Dermis microvascular lymphatic vessel endothelial cell (primary cell): ENCODE results near the gene LIPI. TPM values are rescaled to one million over a fixed set of nuclear protein-coding genes. Genes with fewer than 3 reads are reported as not detected.
"Not testable (repeated sequence)": the region's sequence is repeated elsewhere in the genome, so short reads cannot be mapped to it uniquely, and the experiment has no call there.

Experiments
- DNase-seq, 2 donors: peaks; one replicate each; pipeline versions ENCODE4 v3.0.0 to v3.0.0-alpha.2; 2010; ENCODE audit warnings: low read depth in 2 of 2
- total RNA-seq: library from RNA; depleted of rRNA; stranded (reverse); fragments of >200 nt; gene quantifications from 2 replicates; pipeline ENCODE4 v1.2.1, GENCODE V29; 2014

LIPI gene
- total RNA-seq, 1 donor from 2014 or later = not detected

DNA sequence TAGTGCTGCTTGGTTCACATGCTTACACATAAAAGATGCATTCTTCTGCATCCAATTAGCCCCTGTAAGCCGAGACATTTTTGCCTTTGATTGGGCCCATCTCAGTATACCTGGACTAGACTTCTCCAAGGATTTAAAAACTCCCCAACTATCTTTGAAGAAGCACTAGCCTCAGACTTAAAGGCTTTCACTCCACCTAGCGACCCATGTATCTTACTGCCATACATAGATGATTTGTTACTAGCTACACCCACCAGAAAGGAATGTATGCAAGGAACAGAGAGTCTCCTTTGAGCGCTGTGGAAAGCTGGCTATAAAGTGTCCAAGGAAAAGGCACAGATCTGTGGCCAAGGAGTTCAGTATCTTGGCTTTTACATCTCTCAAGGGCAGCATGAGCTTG lies 91.7 kb downstream of the LIPI start:
- no peak for DNase-seq

DNA sequence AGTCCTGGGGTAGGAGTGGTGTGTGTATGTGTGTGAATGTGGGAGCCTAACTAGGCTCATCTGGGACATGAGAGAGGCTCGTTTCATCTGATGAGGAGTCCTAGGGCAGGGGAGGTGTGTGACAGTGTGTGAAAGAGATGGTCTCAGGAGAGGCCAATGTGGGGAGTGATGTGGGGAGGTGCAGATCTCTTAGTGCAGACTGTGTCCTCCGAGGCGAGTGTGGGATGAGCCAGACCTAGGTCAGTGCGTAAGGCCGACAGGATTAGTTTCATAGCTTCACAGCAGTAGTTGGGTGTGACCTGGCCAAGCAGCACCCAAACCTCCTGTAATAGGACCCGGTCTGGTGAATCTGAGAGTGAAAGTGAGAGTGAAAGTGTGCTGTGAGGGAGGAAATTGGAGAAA lies 94.7 kb downstream of the LIPI start:
- DNase-seq = no peak

GRCh38 chr21:14115646-14116045 lies 95.1 kb downstream of the LIPI start:
- no peak for DNase-seq

DNA sequence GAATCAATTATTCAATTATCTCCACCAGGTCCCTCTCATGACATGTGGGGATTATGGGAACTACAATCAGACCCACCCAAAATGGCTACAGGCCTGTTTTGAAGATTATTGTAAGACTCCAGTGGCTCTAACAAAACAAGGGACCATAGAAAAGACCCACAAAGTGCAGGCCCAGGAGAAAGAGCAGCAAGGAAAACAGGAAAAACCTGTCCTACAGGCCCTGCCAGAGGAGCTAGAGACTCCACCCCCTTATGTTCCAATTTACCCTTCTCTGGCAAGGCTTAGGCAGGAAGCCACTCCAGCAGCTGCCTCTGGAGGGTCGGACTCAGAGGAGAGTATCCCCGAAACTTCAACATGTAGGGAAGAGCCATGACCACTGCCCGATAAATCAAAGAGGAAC lies 96.5 kb downstream of the LIPI start:
- DNase-seq = no peak

DNA sequence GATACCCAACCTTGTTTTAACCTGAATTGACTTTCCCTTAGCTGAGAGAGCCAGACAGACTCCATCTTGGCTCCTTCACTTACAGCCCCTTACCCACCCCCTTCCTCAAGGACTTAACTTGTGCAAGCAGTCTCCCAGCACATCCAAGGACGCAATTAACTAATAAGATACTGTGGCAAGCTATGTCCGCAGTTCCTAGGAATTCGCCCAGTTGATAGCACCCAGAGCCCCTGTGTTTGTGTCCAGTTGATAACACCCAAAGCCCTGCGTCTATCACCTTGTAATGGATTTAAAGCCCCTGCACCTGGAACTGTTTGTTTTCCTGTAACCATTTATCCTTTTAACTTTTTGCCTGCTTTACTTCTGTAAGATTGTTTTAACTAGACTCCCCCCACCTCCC lies 106.2 kb downstream of the LIPI start:
- DNase-seq = not testable (repeated sequence)

DNA sequence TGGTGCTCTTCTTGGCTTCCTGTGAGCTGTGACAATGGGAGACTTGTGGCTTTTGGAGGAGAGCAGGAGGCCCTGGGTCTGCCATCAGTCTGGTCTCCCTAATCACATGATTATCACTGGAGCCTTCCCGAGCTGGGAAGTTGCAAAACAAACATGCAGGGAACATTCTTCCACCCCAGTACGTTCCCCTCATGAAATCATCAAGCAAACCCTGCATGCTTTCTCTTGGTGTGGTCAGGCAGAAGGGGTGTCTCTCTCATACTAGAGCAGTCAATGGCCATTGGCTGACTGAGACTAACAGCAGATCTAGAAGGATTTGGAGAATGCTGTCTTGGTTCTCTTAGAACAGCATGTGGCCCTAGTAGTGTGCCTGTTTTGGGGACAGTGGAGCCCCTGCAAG lies 111.2 kb downstream of the LIPI start:
- no peak for DNase-seq

DNA sequence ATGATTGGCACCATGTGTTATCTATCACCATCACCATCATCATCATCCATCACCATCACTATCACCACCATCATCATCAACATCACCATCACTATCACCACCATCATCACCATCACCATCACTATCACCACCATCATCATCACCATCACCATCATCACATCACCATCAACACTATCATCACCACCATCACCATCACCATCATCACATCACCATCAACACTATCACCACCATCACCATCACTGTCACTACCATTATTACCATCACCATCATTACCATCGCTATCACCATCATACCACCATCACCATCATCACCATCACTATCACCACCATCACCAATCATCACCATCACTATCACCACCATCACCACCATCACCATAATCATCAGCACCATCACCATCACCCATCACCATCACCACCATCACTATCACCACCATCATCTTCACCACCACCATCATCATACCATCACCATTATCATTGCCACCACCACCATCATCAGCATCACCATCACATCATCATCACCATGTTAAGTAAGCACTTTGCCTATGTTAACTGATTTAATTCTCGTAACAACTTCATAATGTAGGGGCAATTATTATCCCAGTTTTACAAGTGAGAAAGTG lies 112.8 kb downstream of the LIPI start:
- no peak for DNase-seq

DNA sequence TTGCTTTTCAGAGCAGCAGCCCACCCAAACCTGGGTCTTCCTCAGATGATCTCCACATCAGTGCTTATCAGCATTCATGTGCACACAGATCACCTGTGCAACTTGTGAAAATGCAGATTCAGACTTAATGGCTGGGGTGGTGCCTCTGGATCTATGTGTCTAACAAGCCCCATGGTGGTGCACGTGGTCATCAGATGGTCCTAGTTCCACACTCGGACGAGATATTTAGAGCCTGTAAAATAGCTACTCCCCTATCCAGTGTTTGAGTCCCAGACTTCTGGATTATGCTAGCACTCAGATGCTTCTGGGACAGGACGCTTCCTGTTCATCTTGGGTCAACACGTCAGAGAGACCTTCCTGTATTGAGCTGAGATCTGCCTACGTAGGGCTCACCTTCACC lies 114.2 kb downstream of the LIPI start:
- DNase-seq = no peak

DNA sequence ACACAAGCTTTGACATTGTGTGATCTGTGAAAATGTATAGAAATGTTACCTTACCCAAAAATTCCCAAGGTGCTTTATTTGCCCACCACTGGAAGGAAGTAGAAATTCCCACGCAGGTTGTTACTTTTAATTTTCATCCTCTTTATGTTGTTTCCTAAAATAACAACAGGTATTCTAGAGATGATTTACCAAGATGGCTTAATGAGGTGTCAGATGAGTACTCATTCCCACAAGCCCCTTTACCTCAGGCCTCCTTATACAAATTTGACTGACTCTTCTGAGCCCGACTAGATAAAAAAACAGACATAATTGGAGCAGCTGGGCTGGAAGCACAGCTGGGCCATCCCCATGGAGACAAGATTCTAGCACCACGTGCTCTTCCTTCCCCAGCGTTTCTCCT lies 114.6 kb downstream of the LIPI start:
- DNase-seq = no peak

DNA sequence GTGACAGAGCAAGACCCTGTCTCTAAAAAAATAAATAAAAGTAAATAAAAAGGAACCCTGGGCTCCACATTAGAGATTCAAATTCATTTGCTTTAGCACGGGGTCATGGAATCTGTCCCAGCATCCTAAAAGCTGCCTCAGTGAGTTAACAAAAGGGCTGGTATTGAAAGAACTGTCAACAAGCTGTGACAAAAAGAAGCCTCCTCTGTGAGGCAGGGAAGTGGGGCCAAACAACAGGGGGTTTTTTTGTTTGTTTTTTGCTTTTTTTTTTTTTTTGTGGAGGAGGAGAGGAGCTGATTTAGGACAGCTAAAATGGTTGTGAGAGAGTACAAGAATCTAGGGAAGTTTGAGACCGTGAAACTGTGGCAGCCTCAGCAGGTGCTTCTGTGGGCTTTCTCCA lies 115.7 kb downstream of the LIPI start:
- no peak for DNase-seq

DNA sequence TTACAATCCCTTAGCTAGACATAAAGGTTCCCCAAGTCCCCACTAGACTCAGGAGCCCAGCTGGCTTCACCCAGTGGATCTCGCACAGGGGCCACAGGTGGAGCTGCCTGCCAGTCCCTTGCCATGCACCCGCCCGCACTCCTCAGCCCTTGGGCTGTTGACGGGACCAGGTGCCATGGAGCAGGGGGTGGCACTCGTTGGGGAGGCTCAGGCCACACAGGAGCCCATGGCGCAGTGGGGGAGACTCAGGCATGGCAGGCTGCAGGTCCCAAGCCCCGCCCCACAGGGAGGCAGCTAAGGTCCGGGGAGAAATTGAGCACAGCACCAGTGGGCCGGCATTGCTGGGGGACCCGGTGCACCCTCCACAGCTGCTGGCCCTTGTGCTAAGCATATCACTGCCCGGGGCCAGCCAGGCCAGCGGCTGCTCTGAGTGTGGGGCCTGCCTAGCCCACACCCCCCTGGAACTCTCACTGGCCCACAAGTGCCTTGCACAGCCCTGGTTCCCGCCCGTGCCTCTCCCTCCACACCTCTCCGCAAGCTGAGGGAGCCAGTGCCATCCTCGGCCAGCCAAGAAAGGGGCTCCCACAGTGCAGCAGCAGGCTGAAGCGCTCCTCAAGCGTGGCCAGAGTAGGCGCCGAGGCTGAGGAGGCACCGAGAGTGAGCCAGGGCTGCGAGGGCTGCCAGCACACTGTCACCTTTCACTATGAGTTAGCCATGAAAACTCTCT lies 117.8 kb downstream of the LIPI start:
- DNase-seq = no peak

- not testable (repeated sequence) for DNase-seq
These were observed 120.6 kb downstream of the LIPI start for GRCh38 chr21:14090184-14090583.

DNA sequence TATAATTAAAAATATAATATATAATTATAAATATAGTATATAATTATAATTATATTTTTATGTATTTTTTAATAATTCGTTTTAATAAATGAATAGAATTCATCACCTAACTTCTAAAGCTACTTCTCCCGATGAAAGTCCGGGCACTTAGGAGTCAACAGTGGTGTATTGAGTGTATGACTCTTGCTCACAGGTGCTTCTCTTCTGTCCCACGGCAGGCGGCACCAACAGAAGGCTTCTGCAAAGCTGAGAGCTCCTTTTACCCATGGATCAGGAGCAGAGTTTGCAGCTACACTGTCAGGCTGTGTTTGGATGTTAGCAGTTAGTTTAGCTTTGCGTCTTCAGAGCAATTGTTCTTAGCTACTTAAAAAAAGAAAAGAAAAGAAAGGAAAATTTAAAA lies 122.4 kb downstream of the LIPI start:
- DNase-seq = no peak

GRCh38 chr21:14086553-14086952 lies 124.2 kb downstream of the LIPI start:
- DNase-seq = no peak

GRCh38 chr21:14084701-14085100 lies 126.1 kb downstream of the LIPI start:
- no peak for DNase-seq

- no peak for DNase-seq
These were observed 126.7 kb downstream of the LIPI start for GRCh38 chr21:14084068-14084501.

GRCh38 chr21:14080764-14081096 lies 130.0 kb downstream of the LIPI start:
- no peak for DNase-seq

DNA sequence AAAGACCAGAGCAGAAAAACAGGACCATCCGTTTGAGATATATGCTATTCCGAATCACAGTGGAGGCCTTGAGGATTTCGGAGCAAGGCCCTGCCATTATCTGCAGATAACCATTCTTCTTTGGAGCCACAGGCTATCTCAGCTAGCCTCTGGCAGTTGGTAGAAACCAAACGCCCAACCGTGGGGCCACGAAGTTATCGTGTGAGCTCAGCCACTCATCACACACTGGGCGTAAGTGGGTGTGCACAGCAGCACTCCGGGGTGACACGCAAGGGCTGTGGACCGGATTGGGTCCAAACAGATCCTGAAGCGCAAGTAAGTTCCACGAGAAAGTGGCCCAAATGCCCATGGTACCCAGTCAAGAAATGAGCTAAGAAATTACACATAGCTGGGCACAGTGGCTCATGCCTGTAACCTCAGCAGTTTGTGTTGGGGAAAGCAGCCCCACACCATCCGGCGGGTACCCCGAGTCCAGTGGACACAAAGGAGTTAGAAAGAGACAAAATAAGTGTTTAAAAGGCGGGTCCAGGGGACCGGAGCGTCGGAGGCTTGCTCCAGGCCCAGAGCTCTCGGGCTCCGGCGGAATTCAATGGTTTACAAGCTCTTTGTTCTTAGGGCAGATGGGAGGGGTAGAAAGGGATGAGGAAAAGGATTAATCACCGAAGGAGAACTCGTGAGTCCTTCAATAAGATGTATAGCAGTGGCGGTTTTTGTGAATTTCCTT lies 130.6 kb downstream of the LIPI start:
- DNase-seq = no peak

DNA sequence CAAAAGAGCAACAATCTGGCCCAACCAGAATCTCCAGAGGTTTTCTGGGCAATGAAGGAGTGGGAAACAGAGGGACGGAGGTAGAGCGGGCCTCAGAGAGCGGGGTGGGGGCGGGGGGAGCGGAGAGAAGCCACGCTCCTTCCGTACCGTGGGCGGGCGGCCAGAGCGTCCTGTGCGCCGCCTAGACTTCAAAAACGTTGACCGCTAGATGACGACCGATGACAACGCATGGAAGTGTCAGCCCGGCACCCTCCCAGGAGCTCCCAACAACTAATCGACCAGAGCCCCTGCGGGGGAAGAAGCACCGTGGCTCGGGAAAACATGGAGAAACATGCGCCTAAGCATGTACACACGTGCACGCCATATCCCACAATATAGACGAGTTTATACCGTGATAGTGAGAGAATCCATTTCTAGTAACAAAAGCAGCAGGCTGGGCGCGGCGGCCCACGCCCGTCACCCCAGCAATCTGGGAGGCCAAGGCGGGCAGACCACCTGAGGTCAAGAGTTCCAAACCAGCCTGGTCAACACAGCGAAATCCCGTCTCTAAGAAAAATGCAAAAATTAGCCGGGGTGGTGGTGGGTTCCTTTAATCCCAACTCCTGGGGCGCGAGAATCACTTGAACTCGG lies 131.9 kb downstream of the LIPI start:
- no peak for DNase-seq

- DNase-seq = no peak
These were observed 134.5 kb downstream of the LIPI start for GRCh38 chr21:14076143-14076806.

DNA sequence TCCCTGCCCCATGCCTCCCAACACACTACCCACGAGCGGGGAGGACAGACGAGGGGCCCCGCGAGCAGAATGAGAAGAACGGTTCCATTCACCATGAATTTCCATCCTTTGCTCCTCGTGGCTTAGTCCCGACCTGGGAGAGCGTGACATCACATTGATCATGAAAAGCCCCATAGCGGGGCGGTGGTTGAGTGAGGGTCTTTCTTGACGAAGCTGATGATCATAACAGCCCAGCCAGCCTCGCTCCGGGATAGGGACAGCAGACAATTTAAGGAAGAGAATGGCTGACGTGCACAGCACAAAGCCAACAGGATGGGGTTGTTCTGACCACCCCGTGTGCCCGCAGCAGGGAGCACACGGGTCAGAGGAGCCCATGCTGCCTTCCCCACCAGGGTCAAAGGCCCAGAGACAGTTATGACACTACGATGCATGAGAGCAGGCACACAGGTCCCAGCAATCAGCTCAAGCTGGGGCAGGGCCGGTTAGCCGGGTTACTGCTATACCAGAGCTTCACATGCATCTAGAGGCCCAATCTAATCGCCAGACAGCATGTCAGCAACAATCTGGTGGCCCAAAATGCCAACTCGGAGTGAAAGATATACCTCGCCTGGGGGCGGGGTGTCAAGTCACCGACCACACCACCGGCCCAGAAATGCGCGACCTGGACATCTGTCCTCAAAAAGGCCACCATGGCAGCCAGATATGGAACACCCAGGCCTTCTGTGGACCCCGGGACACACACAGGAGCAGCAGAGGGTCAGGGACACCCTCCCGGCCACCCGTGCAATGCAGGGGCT lies 135.2 kb downstream of the LIPI start:
- DNase-seq = no peak
